Body of pancreas (tissue), 4 donors: ENCODE measurements around the gene RXRA. TPM values are rescaled to one million over a fixed set of nuclear protein-coding genes. Genes with fewer than 3 reads are reported as not detected.

Source experiments
- ATAC-seq: fragments of 150-250 bp; one replicate; pipeline ENCODE4 v1.9.1; 2016
- DNase-seq, 4 donors: peaks; one replicate each; pipeline ENCODE4 v3.0.0-alpha.2; 2019
- H3K27ac ChIP-seq, 4 donors: fragments of 200-600 bp; sonication (generic); 1 replicate in 3 of 4; 2 replicates in 1 of 4; pipeline versions ENCODE4 v1.5.1 to v1.6.1; 2016 to 2019; ENCODE audit warnings: mild to moderate bottlenecking in 1 of 4, mixed read lengths in 1 of 4, moderate library complexity in 1 of 4
- H3K27me3 ChIP-seq, 2 donors: fragments of 200-600 bp; sonication (generic); one replicate each; pipeline ENCODE4 v1.6.0; 2016; ENCODE audit warnings: mild to moderate bottlenecking in 1 of 2
- H3K36me3 ChIP-seq, 2 donors: fragments of 200-600 bp; sonication (generic); replicated peaks in 1 of 2; 2 replicates each; pipeline ENCODE4 v1.5.1; 2016; ENCODE audit warnings: low read depth in 2 of 2; ENCODE audit not compliant: insufficient read depth in 1 of 2
- H3K4me1 ChIP-seq: fragments of 200-600 bp; sonication (generic); one replicate; pipeline ENCODE4 v1.6.0; 2016
- H3K4me3 ChIP-seq, 2 donors: fragments of 200-600 bp; sonication (generic); 1 replicate in 1 of 2; 2 replicates in 1 of 2; pipeline ENCODE4 v1.5.1; 2016 to 2019
- H3K9me3 ChIP-seq, 3 donors: fragments of 200-600 bp; sonication (generic); 1 replicate in 2 of 3; 2 replicates in 1 of 3; pipeline ENCODE4 v1.5.1; 2016
- CTCF ChIP-seq, 7 experiments: fragments of 450-650 bp in 4 of 7; fragments of 200-600 bp in 3 of 7; sonication (generic) in 3 of 7; IDR thresholded peaks; one replicate each; pipeline ENCODE4 v1.5.1; 2016 to 2019; ENCODE audit warnings: antibody characterized with exemption in 7 of 7
- POLR2A ChIP-seq, 3 donors: fragments of 450-650 bp; IDR thresholded peaks; one replicate each; pipeline ENCODE4 v1.6.1; 2016; ENCODE audit warnings: antibody characterized with exemption in 3 of 3, mild to moderate bottlenecking in 2 of 3
- WGBS, 2 donors: methylation state at CpG; one replicate each; pipeline ENCODE4 v1.1.5; 2017; 5-methylcytosine and 5-hydroxymethylcytosine counted together
- intact Hi-C: fragments of 100-400 bp; cut with DNase I; formaldehyde crosslinking; loops from one replicate; pipeline ENCODE4 v1.15.1; 2023
- total RNA-seq, 2 donors: library from RNA; depleted of rRNA; stranded (reverse); fragments of >200 nt; gene quantifications; one replicate each; pipeline ENCODE4 v1.1.0, GENCODE V29; 2016

Gene RXRA
- total RNA-seq, 2 donors from 2014 or later = 31.4 to 41.9 TPM

GRCh38 chr9:134289241-134289875, 36.9 kb upstream of the RXRA start:
- 62 to 70% methylated on average over 9 to 11 of the region's 12 CpGs for WGBS, 2 donors
- Histone ChIP-seq H3K4me3 (no peak overlapping the region), H3K9me3 (no peaks in the 10 kb centered on the region), H3K36me3 (no peaks in the 10 kb centered on the region), H3K4me1 (peaks cover 19% of the 10 kb centered on the region), H3K27me3 (no peaks in the 10 kb centered on the region), H3K27ac (no peak overlapping the region)
- ATAC-seq (no peak), DNase-seq (no peak)
- intact Hi-C loops = no loop called here
- TF ChIP-seq CTCF (IDR thresholded peaks at IDR 0.05) = no peak
- no peak for TF ChIP-seq POLR2A (IDR thresholded peaks at IDR 0.05)

GRCh38 chr9:134290603-134291451, 35.4 kb upstream of the RXRA start:
- intact Hi-C loops = no loop called here
- no peak overlapping the region for H3K4me3 ChIP-seq
- peaks cover 11% of the 10 kb centered on the region for H3K4me1 ChIP-seq
- WGBS, 2 donors = 81 to 94% methylated on average over 4 to 12 of the region's 12 CpGs
- H3K9me3 ChIP-seq = no peaks in the 10 kb centered on the region
- DNase-seq (no peak), ATAC-seq (no peak)
- TF ChIP-seq POLR2A (IDR thresholded peaks at IDR 0.05) = no peak
- TF ChIP-seq CTCF (IDR thresholded peaks at IDR 0.05) = no peak
- no peaks in the 10 kb centered on the region for H3K36me3 ChIP-seq
- no peak overlapping the region for H3K27ac ChIP-seq
- no peaks in the 10 kb centered on the region for H3K27me3 ChIP-seq

GRCh38 chr9:134291452-134291881, 34.8 kb upstream of the RXRA start:
- DNase-seq (no peak), ATAC-seq (no peak)
- no peak overlapping the region for H3K27ac ChIP-seq
- H3K4me3 ChIP-seq = no peak overlapping the region
- intact Hi-C loops = no loop called here
- H3K36me3 ChIP-seq = no peaks in the 10 kb centered on the region
- 57% methylated on average over 11 of the region's 11 CpGs; no CpG with 5 or more reads in 1 of the 2 donors for WGBS, 2 donors
- no peaks in the 10 kb centered on the region for H3K9me3 ChIP-seq
- TF ChIP-seq CTCF (IDR thresholded peaks at IDR 0.05) (no peak), POLR2A (IDR thresholded peaks at IDR 0.05) (no peak)
- H3K4me1 ChIP-seq = peaks cover 6% of the 10 kb centered on the region
- H3K27me3 ChIP-seq = no peaks in the 10 kb centered on the region

GRCh38 chr9:134291961-134292871, 34.0 kb upstream of the RXRA start:
- H3K9me3 ChIP-seq = no peaks in the 10 kb centered on the region
- H3K27me3 ChIP-seq = no peaks in the 10 kb centered on the region
- TF ChIP-seq CTCF (IDR thresholded peaks at IDR 0.05) (no peak), POLR2A (IDR thresholded peaks at IDR 0.05) (no peak)
- H3K4me1 ChIP-seq = no peaks in the 10 kb centered on the region
- no peaks in the 10 kb centered on the region for H3K36me3 ChIP-seq
- H3K4me3 ChIP-seq = no peak overlapping the region
- no peak for ATAC-seq
- DNase-seq = no peak
- no peak overlapping the region for H3K27ac ChIP-seq
- intact Hi-C loops = no loop called here
- 88 to 92% methylated on average over 10 to 35 of the region's 35 CpGs for WGBS, 2 donors
